ENCODE data around the gene PIGP.
A peak's percentile ranks its signal among the peaks of the same experiment; 100 is the strongest.

The PIGP gene

GRCh38 chr21:37087188-37087587, 14.3 kb upstream of the PIGP start:
- Histone ChIP-seq H3K4me1 (ENCODE audit: insufficient read depth, low read length, severe bottlenecking) (peaks cover 15% of the 10 kb centered on the region), H4K20me1 (ENCODE audit: insufficient read depth, low read length) (no peaks in the 10 kb centered on the region), H3K36me3 (ENCODE audit: insufficient read depth, low read length) (peaks cover 36% of the 10 kb centered on the region), H3F3A (ENCODE audit: insufficient read depth, low read length) (no peaks in the 10 kb centered on the region), H3K9me2 (ENCODE audit: low read depth, low read length) (no peaks in the 10 kb centered on the region), H3K79me2 (ENCODE audit: insufficient read depth, low read length) (peaks cover 55% of the 10 kb centered on the region), H3K9me3 (ENCODE audit: low read length) (no peaks in the 10 kb centered on the region), H2AFZ (ENCODE audit: low read length) (no peak overlapping the region), H3K27me3 (ENCODE audit: insufficient read depth, low read length) (no peaks in the 10 kb centered on the region), H3K27ac (ENCODE audit: low read depth, low read length, poor library complexity, severe bottlenecking) (no peak overlapping the region), H3K9ac (ENCODE audit: low read length) (peak overlapping the region; percentile 4; the same call in 1 of the 2 replicates), H3K4me3 (ENCODE audit: low read depth, low read length, poor library complexity, severe bottlenecking) (no peak overlapping the region), H3K4me2 (ENCODE audit: low read length) (no peak overlapping the region)
- TF ChIP-seq CTCF (IDR thresholded peaks at IDR 0.05; ENCODE audit: low read length) (peak; percentile 73), EZH2 (IDR thresholded peaks at IDR 0.05; ENCODE audit: borderline replicate concordance, low read length) (no peak)

- Histone ChIP-seq H3K9me2 (ENCODE audit: low read depth, low read length) (no peaks in the 10 kb centered on the region), H2AFZ (ENCODE audit: low read length) (no peak overlapping the region), H3K4me2 (ENCODE audit: low read length) (no peak overlapping the region), H3K4me1 (ENCODE audit: insufficient read depth, low read length, severe bottlenecking) (peaks cover 16% of the 10 kb centered on the region), H3F3A (ENCODE audit: insufficient read depth, low read length) (no peaks in the 10 kb centered on the region), H4K20me1 (ENCODE audit: insufficient read depth, low read length) (no peaks in the 10 kb centered on the region), H3K27ac (ENCODE audit: low read depth, low read length, poor library complexity, severe bottlenecking) (no peak overlapping the region), H3K79me2 (ENCODE audit: insufficient read depth, low read length) (peaks cover 68% of the 10 kb centered on the region), H3K36me3 (ENCODE audit: insufficient read depth, low read length) (peaks cover 24% of the 10 kb centered on the region), H3K4me3 (ENCODE audit: low read depth, low read length, poor library complexity, severe bottlenecking) (no peak overlapping the region), H3K9me3 (ENCODE audit: low read length) (no peaks in the 10 kb centered on the region), H3K27me3 (ENCODE audit: insufficient read depth, low read length) (no peaks in the 10 kb centered on the region), H3K9ac (ENCODE audit: low read length) (no peak overlapping the region)
- TF ChIP-seq CTCF (IDR thresholded peaks at IDR 0.05; ENCODE audit: low read length) (no peak), EZH2 (IDR thresholded peaks at IDR 0.05; ENCODE audit: borderline replicate concordance, low read length) (no peak)
These were observed 12.9 kb upstream of the PIGP start for GRCh38 chr21:37085726-37086125.

GRCh38 chr21:37082856-37083528, 10.1 kb upstream of the PIGP start:
- no peak overlapping the region for H2AFZ ChIP-seq (ENCODE audit: low read length)
- no peaks in the 10 kb centered on the region for H3K27me3 ChIP-seq (ENCODE audit: insufficient read depth, low read length)
- TF ChIP-seq EZH2 (IDR thresholded peaks at IDR 0.05; ENCODE audit: borderline replicate concordance, low read length) (no peak), CTCF (IDR thresholded peaks at IDR 0.05; ENCODE audit: low read length) (no peak)
- H3K9ac ChIP-seq (ENCODE audit: low read length): no peak overlapping the region
- no peak overlapping the region for H3K27ac ChIP-seq (ENCODE audit: low read depth, low read length, poor library complexity, severe bottlenecking)
- H3K36me3 ChIP-seq (ENCODE audit: insufficient read depth, low read length): peaks cover 7% of the 10 kb centered on the region; the same call in 1 of the 2 replicates
- no peak overlapping the region for H3K4me2 ChIP-seq (ENCODE audit: low read length)
- peaks cover 30% of the 10 kb centered on the region for H3K4me1 ChIP-seq (ENCODE audit: insufficient read depth, low read length, severe bottlenecking)
- no peaks in the 10 kb centered on the region for H4K20me1 ChIP-seq (ENCODE audit: insufficient read depth, low read length)
- H3F3A ChIP-seq (ENCODE audit: insufficient read depth, low read length): 0 out of 2 replicates have a peak, but pooled peaks cover 3% of the 10 kb centered on the region
- no peak overlapping the region for H3K4me3 ChIP-seq (ENCODE audit: low read depth, low read length, poor library complexity, severe bottlenecking)
- H3K9me3 ChIP-seq (ENCODE audit: low read length): no peaks in the 10 kb centered on the region
- no peaks in the 10 kb centered on the region for H3K9me2 ChIP-seq (ENCODE audit: low read depth, low read length)
- peaks cover 84% of the 10 kb centered on the region for H3K79me2 ChIP-seq (ENCODE audit: insufficient read depth, low read length)
